Dendritic cell treated with granulocyte-macrophage colony-stimulating factor and Interleukin-4, amounts not matched to agents 40 ng/mL and 50 ng/mL, for 4 days (primary cell): ENCODE results near the gene KRTAP2-4.
"Not testable (repeated sequence)": the region's sequence is repeated elsewhere in the genome, so short reads cannot be mapped to it uniquely, and the experiment has no call there.

Experiments used
- H3K27ac Mint-ChIP-seq: one replicate; pipeline ENCODE4 v1.8.0; 2022; ENCODE audit warnings: mild to moderate bottlenecking, mixed read lengths
- H3K27me3 Mint-ChIP-seq: one replicate; pipeline ENCODE4 v1.8.0; 2022; ENCODE audit warnings: mild to moderate bottlenecking, mixed read lengths
- H3K36me3 Mint-ChIP-seq: one replicate; pipeline ENCODE4 v1.8.0; 2022; ENCODE audit warnings: low read depth, mixed read lengths
- H3K4me1 Mint-ChIP-seq: one replicate; pipeline ENCODE4 v1.8.0; 2022; ENCODE audit warnings: low read depth, mixed read lengths
- H3K4me3 Mint-ChIP-seq: one replicate; pipeline ENCODE4 v1.8.0; 2022; ENCODE audit warnings: mild to moderate bottlenecking, moderate library complexity, mixed read lengths
- H3K9me3 Mint-ChIP-seq: one replicate; pipeline ENCODE4 v1.8.0; 2022; ENCODE audit warnings: mixed read lengths
- intact Hi-C: fragments of 100-400 bp; cut with micrococcal nuclease; formaldehyde crosslinking; loops from one replicate; pipeline ENCODE4 v1.15.0; 2022

Gene KRTAP2-4

DNA sequence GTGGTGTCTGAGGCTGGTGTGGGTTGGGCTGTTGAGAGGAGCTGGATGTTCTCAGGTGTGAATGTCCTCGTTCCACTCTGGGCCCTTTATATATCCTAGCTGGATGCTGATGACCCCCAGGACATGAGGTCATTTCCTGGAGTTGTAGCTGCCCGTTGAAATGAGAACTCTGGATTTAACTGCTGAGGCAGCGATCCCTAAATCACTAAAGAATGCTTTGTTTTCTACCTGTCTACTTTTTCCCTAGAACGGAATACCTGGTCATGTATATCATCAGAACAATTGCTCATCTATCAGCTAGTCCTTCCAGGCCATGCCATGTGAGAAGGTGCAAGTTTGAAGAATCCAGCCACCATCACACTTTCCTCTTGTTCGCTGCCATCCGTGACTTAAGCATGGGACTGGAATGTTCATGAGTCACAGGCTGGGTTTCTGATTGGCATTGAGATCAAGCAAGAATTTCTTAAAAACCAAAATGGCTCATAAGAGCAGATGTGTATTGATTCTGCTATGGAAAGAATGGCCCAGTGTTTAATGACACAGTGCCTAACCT is 5.6 kb downstream of the KRTAP2-4 start, which contains the start of gene KRTAP2-3:
TSS of gene KRTAP2-3 (minus strand) at position 63 of the 553 bp plus-strand sequence. CDS start 64 bp downstream, outside the sequence.
- H3K27me3 Mint-ChIP-seq, result peaks cover 33% of the 10 kb centered on the region
- no peak within 1 kb of the TSS for H3K27ac Mint-ChIP-seq
- intact Hi-C loops, result no loop called here
- H3K9me3 Mint-ChIP-seq, result no peaks in the 10 kb centered on the region
- no peak within 1 kb of the TSS for H3K4me3 Mint-ChIP-seq
- H3K36me3 Mint-ChIP-seq, result no peaks in the 10 kb centered on the region
- no peaks in the 10 kb centered on the region for H3K4me1 Mint-ChIP-seq

DNA sequence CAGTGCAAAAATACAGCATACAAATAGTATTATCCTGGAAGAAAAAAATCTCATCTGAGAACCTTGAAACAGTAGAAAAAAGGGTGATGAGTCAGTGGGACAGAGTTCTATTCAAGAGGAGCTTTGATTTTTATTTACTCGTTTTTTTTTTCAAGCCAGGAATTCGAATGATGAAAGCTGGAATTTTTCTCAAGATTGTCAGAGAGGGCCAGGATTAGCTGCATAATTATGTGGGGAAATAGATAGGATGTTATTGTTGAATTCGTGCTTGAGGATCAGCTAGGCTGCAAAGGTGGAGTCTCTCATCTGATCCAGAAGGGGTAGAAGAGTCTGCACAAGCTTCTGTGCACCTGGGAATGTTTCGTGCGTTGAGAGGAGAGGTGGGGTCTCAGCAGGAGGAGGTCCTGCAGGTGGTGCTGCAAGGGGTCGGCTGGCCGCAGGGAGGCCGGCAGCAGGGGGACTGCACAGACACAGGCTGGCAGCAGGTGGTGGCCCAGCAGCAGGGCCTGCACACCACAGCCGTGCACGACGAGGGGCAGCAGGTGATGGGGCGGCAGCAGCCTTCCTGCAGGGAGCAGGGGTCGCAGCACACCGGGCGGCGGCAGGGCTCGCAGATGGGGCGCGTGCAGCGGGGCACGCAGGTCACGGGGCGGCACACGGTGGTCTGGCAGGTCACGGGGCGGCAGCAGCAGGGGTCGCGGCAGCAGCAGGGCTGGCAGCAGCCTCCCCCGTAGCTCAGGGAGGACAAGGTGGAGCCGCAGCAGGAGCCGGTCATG is 6.2 kb downstream of the KRTAP2-4 start:
- H3K9me3 Mint-ChIP-seq, H3K36me3 Mint-ChIP-seq, H3K4me3 Mint-ChIP-seq, H3K27ac Mint-ChIP-seq, intact Hi-C loops, H3K4me1 Mint-ChIP-seq: not testable (repeated sequence)
- H3K27me3 Mint-ChIP-seq, result peaks cover 33% of the 10 kb centered on the region

GRCh38 chr17:41058741-41059140 is 6.9 kb downstream of the KRTAP2-4 start:
- intact Hi-C loops, result no loop called here
- Mint-ChIP-seq H3K36me3 (no peaks in the 10 kb centered on the region), H3K27me3 (peaks cover 33% of the 10 kb centered on the region), H3K27ac (no peak overlapping the region), H3K4me3 (no peak overlapping the region), H3K4me1 (no peaks in the 10 kb centered on the region), H3K9me3 (no peaks in the 10 kb centered on the region)

DNA sequence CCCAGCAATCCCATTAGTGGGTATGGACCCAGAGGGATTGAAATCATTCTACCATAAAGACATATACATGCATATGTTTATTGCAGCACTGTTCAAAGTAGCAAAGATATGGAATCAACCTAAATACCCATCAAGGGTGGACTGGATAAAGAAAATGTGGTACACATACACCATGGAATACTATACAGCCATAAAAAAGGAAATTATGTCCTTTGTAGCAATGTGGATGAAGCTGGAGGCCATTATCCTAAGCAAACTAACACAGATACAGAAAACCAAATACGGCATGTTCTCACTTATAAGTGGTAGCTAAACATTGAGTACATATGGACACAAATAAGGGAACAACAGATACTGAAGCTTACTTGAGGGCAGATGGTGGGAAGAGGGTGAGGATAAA is 8.1 kb downstream of the KRTAP2-4 start:
- no peaks in the 10 kb centered on the region for H3K4me1 Mint-ChIP-seq
- no peaks in the 10 kb centered on the region for H3K36me3 Mint-ChIP-seq
- intact Hi-C loops, result no loop called here
- no peak overlapping the region for H3K4me3 Mint-ChIP-seq
- H3K27ac Mint-ChIP-seq, result no peak overlapping the region
- no peaks in the 10 kb centered on the region for H3K9me3 Mint-ChIP-seq
- peaks cover 31% of the 10 kb centered on the region for H3K27me3 Mint-ChIP-seq

DNA sequence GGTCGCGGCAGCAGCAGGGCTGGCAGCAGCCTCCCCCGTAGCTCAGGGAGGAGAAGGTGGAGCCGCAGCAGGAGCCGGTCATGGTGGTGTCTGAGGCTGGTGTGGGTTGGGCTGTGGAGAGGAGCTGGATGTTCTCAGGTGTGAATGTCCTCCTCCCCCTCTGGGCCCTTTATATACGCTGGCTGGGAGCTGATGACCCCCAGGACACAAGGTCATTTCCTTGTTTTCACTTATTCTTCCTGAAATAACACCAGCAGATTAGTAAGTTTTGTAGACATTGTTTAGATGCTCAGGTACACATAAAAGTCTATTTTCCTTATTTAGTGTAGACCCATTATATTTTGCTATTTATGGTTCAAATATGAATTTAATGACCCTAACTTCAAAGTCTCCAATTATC is 10.5 kb downstream of the KRTAP2-4 start, which contains the start of gene KRTAP2-2:
TSS of gene KRTAP2-2 (minus strand) at position 101 of the 400 bp plus-strand sequence. CDS start at position 82, 19 bp downstream.
- intact Hi-C loops, H3K36me3 Mint-ChIP-seq, H3K4me1 Mint-ChIP-seq, H3K27ac Mint-ChIP-seq, H3K9me3 Mint-ChIP-seq, H3K4me3 Mint-ChIP-seq: not testable (repeated sequence)
- H3K27me3 Mint-ChIP-seq, result peaks cover 22% of the 10 kb centered on the region

- H3K9me3 Mint-ChIP-seq, H3K4me3 Mint-ChIP-seq, H3K36me3 Mint-ChIP-seq, intact Hi-C loops, H3K27ac Mint-ChIP-seq, H3K4me1 Mint-ChIP-seq: not testable (repeated sequence)
- H3K27me3 Mint-ChIP-seq, result peaks cover 21% of the 10 kb centered on the region
Observed at GRCh38 chr17:41054556-41054955, 11.1 kb downstream of the KRTAP2-4 start.

GRCh38 chr17:41054025-41054424 is 11.7 kb downstream of the KRTAP2-4 start:
- no peaks in the 10 kb centered on the region for H3K9me3 Mint-ChIP-seq
- H3K4me3 Mint-ChIP-seq, result no peak overlapping the region
- H3K27ac Mint-ChIP-seq, result no peak overlapping the region
- no peaks in the 10 kb centered on the region for H3K36me3 Mint-ChIP-seq
- peaks cover 18% of the 10 kb centered on the region for H3K27me3 Mint-ChIP-seq
- H3K4me1 Mint-ChIP-seq, result no peaks in the 10 kb centered on the region
- intact Hi-C loops, result no loop called here

DNA sequence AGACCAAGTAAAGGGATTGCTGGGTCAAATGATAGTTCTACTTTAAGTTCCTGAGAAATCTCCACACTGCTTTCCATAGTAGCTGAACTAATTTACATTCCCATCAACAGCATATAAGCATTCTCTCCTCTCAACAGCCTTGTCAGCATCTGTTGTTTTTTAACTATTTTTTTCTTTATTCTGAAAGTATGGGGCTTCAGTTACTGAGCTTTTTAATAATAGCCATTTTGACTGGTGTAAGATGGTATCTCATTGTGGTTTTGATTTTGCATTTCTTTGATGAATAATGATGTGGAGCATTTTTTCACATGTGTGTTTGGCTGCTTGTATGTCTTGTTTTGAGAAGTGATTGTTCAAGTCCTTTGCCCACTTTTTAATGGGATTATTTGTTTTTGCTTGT is 13.1 kb downstream of the KRTAP2-4 start:
- intact Hi-C loops, result no loop called here
- H3K27ac Mint-ChIP-seq, result no peak overlapping the region
- no peaks in the 10 kb centered on the region for H3K9me3 Mint-ChIP-seq
- H3K36me3 Mint-ChIP-seq, result no peaks in the 10 kb centered on the region
- peaks cover 20% of the 10 kb centered on the region for H3K27me3 Mint-ChIP-seq
- no peak overlapping the region for H3K4me3 Mint-ChIP-seq
- H3K4me1 Mint-ChIP-seq, result no peaks in the 10 kb centered on the region

DNA sequence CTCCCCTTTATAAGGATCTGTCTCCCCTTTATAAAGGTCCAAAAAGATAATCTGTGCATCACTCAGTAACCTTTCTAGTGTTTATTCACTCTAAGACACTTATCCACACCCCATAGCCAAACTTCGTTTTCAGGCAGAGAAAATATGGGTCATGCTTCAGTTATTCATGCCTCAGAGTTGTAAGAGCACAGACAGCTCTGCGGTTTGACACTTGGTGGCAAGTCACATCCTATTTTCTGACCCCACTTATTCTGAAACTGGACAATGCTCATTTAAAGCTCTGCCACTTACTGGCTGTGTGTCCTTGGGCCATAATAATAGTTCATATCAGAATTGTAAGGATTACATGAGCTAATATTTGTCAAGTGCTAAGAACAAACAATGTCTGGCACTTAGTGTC is 16.6 kb downstream of the KRTAP2-4 start:
- H3K36me3 Mint-ChIP-seq, result no peaks in the 10 kb centered on the region
- H3K9me3 Mint-ChIP-seq, result no peaks in the 10 kb centered on the region
- no peak overlapping the region for H3K27ac Mint-ChIP-seq
- H3K4me3 Mint-ChIP-seq, result no peak overlapping the region
- peaks cover 24% of the 10 kb centered on the region for H3K27me3 Mint-ChIP-seq
- intact Hi-C loops, result no loop called here
- no peaks in the 10 kb centered on the region for H3K4me1 Mint-ChIP-seq

GRCh38 chr17:41048441-41048840 is 17.2 kb downstream of the KRTAP2-4 start:
- H3K9me3 Mint-ChIP-seq, result peaks cover 5% of the 10 kb centered on the region
- no peaks in the 10 kb centered on the region for H3K4me1 Mint-ChIP-seq
- no peak overlapping the region for H3K27ac Mint-ChIP-seq
- H3K27me3 Mint-ChIP-seq, result peaks cover 24% of the 10 kb centered on the region
- intact Hi-C loops, result no loop called here
- H3K36me3 Mint-ChIP-seq, result no peaks in the 10 kb centered on the region
- H3K4me3 Mint-ChIP-seq, result no peak overlapping the region

GRCh38 chr17:41046735-41047465 is 18.8 kb downstream of the KRTAP2-4 start, which contains the start of gene KRTAP2-1:
KRTAP2-1 (minus strand) TSS chr17:41047316; CDS start chr17:41047267, 49 bp downstream.
- H3K27me3 Mint-ChIP-seq, result peaks cover 24% of the 10 kb centered on the region

DNA sequence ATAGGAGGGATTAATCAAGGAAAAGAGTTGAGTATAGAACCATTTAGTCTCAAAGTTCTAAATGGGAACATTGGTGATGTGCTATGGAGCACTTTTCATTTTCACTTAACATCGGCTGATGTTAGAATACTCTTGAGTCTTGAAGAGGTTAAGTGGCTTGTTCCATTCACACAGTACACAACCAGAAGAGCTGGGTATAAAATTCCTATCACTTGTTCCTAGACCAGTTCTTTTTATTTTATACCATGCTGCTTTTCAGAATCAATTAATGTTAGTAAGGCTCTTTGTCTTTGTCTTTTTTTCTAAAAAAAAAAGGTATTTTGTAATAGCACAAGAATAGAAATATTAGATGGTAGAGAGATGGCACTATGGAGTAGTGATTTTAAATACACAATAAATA is 22.7 kb downstream of the KRTAP2-4 start:
- intact Hi-C loops, result no loop called here
- H3K9me3 Mint-ChIP-seq, result peaks cover 9% of the 10 kb centered on the region
- H3K27me3 Mint-ChIP-seq, result peaks cover 7% of the 10 kb centered on the region
- no peak overlapping the region for H3K4me3 Mint-ChIP-seq
- H3K4me1 Mint-ChIP-seq, result no peaks in the 10 kb centered on the region
- no peak overlapping the region for H3K27ac Mint-ChIP-seq
- no peaks in the 10 kb centered on the region for H3K36me3 Mint-ChIP-seq

More at GRCh38 chr17:41046735-41047465, 18.8 kb downstream of the KRTAP2-4 start, which contains the start of gene KRTAP2-1:
- H3K4me3 Mint-ChIP-seq, H3K4me1 Mint-ChIP-seq, H3K36me3 Mint-ChIP-seq, H3K9me3 Mint-ChIP-seq, intact Hi-C loops, H3K27ac Mint-ChIP-seq: not testable (repeated sequence)

DNA sequence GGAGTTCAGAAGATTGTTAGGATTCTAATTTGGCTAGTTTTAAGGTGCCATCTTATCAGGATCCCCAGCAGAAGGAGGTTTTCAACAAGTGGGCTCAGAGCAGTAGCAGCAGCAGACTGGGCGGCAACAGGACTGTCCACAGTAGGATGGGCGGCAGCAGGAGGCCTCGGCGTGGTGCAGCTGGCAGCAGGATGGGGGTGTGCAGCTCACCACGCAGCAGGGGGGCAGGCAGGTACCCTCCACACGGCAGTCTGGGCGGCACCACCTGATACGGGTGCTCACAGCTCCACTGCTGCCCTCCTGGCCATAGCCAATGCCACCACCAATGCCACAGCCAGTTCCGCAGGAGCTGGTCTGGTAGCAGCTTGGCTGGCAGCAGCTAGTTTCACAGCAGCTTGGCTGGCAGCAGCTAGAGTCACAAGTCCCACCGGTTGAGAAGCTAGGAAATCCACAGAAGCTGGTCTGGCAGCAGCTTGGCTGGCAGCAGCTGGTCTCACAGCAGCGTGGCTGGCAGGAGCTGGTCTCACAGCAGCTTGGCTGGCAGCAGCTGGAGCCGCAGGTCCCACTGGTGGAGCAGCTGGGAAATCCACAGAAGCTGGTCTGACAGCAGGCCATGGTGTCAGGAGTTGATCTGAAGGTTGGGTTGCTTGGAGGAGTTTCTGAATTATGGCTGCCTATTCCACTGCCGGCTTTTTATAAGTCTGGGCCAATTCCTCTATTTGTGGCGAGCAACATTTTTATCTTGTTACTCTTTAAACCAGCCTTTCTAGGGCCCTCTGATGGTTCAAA is 24.7 kb downstream of the KRTAP2-4 start, which contains the start of gene KRTAP1-1:
TSS of gene KRTAP1-1 (minus strand) at position 668 of the 789 bp plus-strand sequence. CDS start at position 615, 53 bp downstream.
- H3K27ac Mint-ChIP-seq, H3K27me3 Mint-ChIP-seq, H3K4me1 Mint-ChIP-seq, H3K36me3 Mint-ChIP-seq, H3K9me3 Mint-ChIP-seq, intact Hi-C loops, H3K4me3 Mint-ChIP-seq: not testable (repeated sequence)
